Transverse colon (tissue), 4 donors: ENCODE measurements around the gene TOLLIP. TPM values are rescaled to one million over a fixed set of nuclear protein-coding genes. Genes with fewer than 3 reads are reported as not detected.

Experiments
- DNase-seq: peaks from one replicate; pipeline ENCODE4 v3.0.0-alpha.2; 2019
- H3K27ac ChIP-seq, 4 donors: fragments of 200-600 bp; sonication (generic); 2 replicates each; pipeline ENCODE4 v1.5.1; 2016 to 2018; ENCODE audit warnings: inconsistent platforms in 4 of 4
- H3K27me3 ChIP-seq: fragments of 200-600 bp; sonication (generic); 2 replicates; pipeline ENCODE4 v1.5.1; 2017; ENCODE audit warnings: inconsistent platforms
- H3K36me3 ChIP-seq, 4 donors: fragments of 200-600 bp; sonication (generic); 2 replicates each; pipeline ENCODE4 v1.5.1; 2017 to 2019; ENCODE audit warnings: inconsistent platforms in 4 of 4
- H3K4me1 ChIP-seq, 4 donors: fragments of 200-600 bp; sonication (generic); 2 replicates each; pipeline ENCODE4 v1.5.1; 2017 to 2020; ENCODE audit warnings: inconsistent platforms in 4 of 4
- H3K4me3 ChIP-seq, 4 donors: fragments of 200-600 bp; sonication (generic); 1 replicate in 1 of 4; 2 replicates in 3 of 4; pipeline versions ENCODE4 v1.5.1 to v1.6.1; 2017 to 2019; ENCODE audit warnings: inconsistent platforms in 4 of 4
- H3K9me3 ChIP-seq, 2 donors: fragments of 200-600 bp; sonication (generic); 2 replicates each; pipeline ENCODE4 v1.5.1; 2017 to 2019; ENCODE audit warnings: inconsistent platforms in 2 of 2
- EP300 ChIP-seq: sonication (generic); formaldehyde crosslinking; IDR thresholded peaks from one replicate; pipeline ENCODE4 v1.6.1; 2017; ENCODE audit warnings: antibody characterized with exemption, low read depth
- POLR2A ChIP-seq: fragments of 450-650 bp; IDR thresholded peaks from one replicate; pipeline ENCODE4 v1.6.1; 2016; ENCODE audit warnings: antibody characterized with exemption, mild to moderate bottlenecking, moderate library complexity
- POLR2AphosphoS5 ChIP-seq, 3 donors: sonication (generic); formaldehyde crosslinking; IDR thresholded peaks; one replicate each; pipeline ENCODE4 v1.6.1; 2016; ENCODE audit warnings: antibody characterized with exemption in 3 of 3
- WGBS, 2 donors: methylation state at CpG; one replicate each; pipeline ENCODE4 v1.1.5; 2018; ENCODE audit warnings: low coverage in 1 of 2; 5-methylcytosine and 5-hydroxymethylcytosine counted together
- in situ Hi-C, 4 donors: fragments of 200-750 bp; cut with MboI; loops; one replicate each; pipeline versions ENCODE4 v1.15.0 to v1.15.1; 2017; ENCODE audit warnings: low sequenced_read_pairs in 3 of 4, low pct_ligation_motif_present in 1 of 4, low pct_unique_long_range_greater_than_20kb in 1 of 4
- intact Hi-C: fragments of 100-400 bp; cut with DNase I; formaldehyde crosslinking; loops from one replicate; pipeline ENCODE4 v1.15.1; 2023; ENCODE audit warnings: low total_unique reads
- total RNA-seq, 4 donors: library from RNA; depleted of rRNA; stranded (reverse); fragments of >200 nt; gene quantifications; one replicate each; pipeline ENCODE4 v1.1.0, GENCODE V29; 2016
- TF ChIP-seq, protein P1 (sequence below), 5 experiments: fragments of 200-600 bp in 3 of 5; fragments of 450-650 bp in 2 of 5; sonication (generic) in 3 of 5; IDR thresholded peaks; 1 replicate in 2 of 5; 2 replicates in 3 of 5; pipeline ENCODE4 v1.5.1; 2016 to 2017; ENCODE audit warnings: antibody characterized with exemption in 5 of 5, inconsistent platforms in 3 of 5, mild to moderate bottlenecking in 2 of 5, moderate library complexity in 1 of 5

TOLLIP gene
- total RNA-seq, 4 donors from 2014 or later: 25.9 to 132 (median 50.4) TPM

DNA sequence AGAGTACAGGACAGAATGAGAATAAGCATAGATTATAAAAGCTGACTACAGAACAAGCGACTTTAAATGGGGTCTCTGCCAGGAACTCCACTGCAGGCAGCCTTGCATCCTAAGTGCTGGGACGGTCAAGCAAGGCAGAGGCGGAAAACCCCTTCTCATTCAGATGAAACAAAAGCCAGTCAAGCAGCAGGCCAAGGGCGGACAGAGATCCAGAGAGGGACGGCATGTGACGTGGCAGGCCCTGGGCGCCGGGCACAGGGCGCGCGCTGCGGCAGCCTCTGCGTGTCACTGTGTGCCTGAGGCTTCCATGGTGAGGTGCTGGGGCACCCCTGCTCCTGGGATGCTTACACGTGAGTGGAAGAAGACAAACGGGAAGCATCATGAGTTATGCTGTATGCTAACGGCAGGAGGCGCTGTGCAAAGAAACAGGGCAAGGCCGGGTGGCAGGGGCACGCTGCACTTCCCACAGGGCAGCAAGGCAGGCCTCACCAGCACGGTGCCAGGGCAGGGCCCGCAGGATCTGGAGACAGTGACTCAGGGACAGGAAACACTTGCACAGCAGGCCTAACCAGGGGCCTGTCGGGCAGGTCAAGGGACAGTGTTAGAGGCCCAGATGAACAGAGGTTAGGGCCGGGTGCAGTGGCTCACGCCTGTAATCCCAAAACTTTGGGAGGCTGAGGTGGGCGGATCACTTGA is 6.2 kb downstream of the TOLLIP start:
- intact Hi-C loops: loop anchor here (10.0 kb wide), 1 partner anchor 212 kb away; no protein-coding TSS in a partner anchor
- in situ Hi-C loops: no loop called here
- 79 to 86% methylated on average over 9 to 25 of the region's 25 CpGs for WGBS, 2 donors
- Histone ChIP-seq H3K36me3 (no peaks in the 10 kb centered on the region), H3K4me1 (peaks cover 46 to 88% (median 70%) of the 10 kb centered on the region in 4 donors), H3K27me3 (no peaks in the 10 kb centered on the region), H3K27ac (peak overlapping the region; percentile 67 to 74 (median 68)), H3K4me3 (no peak overlapping the region), H3K9me3 (no peaks in the 10 kb centered on the region)
- TF ChIP-seq, protein P1, sequence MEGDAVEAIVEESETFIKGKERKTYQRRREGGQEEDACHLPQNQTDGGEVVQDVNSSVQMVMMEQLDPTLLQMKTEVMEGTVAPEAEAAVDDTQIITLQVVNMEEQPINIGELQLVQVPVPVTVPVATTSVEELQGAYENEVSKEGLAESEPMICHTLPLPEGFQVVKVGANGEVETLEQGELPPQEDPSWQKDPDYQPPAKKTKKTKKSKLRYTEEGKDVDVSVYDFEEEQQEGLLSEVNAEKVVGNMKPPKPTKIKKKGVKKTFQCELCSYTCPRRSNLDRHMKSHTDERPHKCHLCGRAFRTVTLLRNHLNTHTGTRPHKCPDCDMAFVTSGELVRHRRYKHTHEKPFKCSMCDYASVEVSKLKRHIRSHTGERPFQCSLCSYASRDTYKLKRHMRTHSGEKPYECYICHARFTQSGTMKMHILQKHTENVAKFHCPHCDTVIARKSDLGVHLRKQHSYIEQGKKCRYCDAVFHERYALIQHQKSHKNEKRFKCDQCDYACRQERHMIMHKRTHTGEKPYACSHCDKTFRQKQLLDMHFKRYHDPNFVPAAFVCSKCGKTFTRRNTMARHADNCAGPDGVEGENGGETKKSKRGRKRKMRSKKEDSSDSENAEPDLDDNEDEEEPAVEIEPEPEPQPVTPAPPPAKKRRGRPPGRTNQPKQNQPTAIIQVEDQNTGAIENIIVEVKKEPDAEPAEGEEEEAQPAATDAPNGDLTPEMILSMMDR (IDR thresholded peaks at IDR 0.05): peak in 4 of 5 experiments; percentile 11 to 22 (median 16)
- no peak for TF ChIP-seq POLR2A
- DNase-seq: peak; percentile 49

DNA sequence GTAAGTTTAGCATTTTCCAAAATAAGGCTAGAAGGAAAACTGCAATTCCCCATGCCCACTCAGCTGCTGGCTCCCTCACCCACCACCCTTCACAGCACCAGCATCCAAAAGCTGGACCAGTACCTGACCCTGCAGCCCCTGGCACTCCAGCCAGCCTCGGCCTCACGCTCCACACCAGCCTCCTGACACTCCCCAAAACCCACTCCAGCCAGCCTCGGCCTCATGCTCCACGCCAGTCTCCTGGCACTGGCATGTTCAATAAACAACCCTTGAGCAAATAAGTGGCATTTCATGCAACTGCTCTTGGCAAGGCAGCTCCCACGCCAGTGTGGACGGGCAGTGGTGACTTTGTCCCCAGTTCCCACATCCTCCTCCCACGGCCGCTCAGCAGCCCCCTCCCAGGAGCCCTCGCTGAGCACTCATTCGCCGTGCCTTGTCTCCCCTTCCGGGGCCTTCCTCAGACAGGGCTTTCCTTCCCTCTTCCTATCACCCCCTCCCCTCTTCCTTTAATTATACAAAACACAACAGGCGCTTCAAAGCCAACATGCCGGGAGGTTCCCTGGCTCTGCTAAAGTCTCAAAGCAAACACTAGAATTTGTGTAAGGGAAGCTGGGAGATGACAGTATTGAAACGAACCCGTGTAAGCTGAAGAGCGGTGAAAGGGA is 6.8 kb downstream of the TOLLIP start:
- intact Hi-C loops: loop anchor here (10.0 kb wide), 1 partner anchor 212 kb away; no protein-coding TSS in a partner anchor
- WGBS, 2 donors: 40 to 54% methylated on average over 3 to 17 of the region's 17 CpGs
- Histone ChIP-seq H3K27me3 (no peaks in the 10 kb centered on the region), H3K4me3 (no peak overlapping the region), H3K27ac (no peak overlapping the region), H3K36me3 (no peaks in the 10 kb centered on the region), H3K9me3 (no peaks in the 10 kb centered on the region), H3K4me1 (peaks cover 48 to 88% (median 70%) of the 10 kb centered on the region in 4 donors)
- no peak for TF ChIP-seq POLR2A
- TF ChIP-seq POLR2AphosphoS5 (IDR thresholded peaks at IDR 0.05): no peak
- TF ChIP-seq, protein P1 (IDR thresholded peaks at IDR 0.05): no peak
- TF ChIP-seq EP300: no peak
- in situ Hi-C loops: no loop called here
- no peak for DNase-seq

DNA sequence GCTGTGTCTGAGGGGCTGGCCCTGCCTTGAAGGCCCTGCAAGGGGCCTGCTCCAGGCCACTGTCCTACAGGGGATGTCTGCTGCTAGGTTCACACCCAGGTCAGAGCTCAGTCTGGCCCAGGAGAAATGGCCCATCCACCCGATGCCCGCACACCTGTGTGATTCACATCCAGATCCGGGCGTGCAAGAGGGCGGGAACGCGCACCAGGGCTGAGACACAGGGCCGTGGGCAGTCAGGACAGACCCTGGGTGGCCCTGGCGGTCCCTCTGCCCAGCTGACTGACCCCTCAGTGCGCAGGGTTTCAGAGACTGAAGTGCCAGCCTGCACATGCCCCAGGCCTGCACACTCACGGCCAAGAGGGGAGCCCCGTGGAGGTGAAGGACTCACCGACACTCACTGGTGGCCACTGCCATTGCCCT is 7.4 kb downstream of the TOLLIP start:
- Histone ChIP-seq H3K4me1 (peaks cover 48 to 87% (median 68%) of the 10 kb centered on the region in 4 donors), H3K27ac (no peak overlapping the region), H3K4me3 (no peak overlapping the region), H3K9me3 (no peaks in the 10 kb centered on the region), H3K36me3 (no peaks in the 10 kb centered on the region), H3K27me3 (no peaks in the 10 kb centered on the region)
- TF ChIP-seq EP300 (no peak), POLR2A (no peak), POLR2AphosphoS5 (IDR thresholded peaks at IDR 0.05) (no peak)
- TF ChIP-seq, protein P1 (IDR thresholded peaks at IDR 0.05): no peak
- intact Hi-C loops (loop anchor here (10.0 kb wide), 1 partner anchor 213 kb away; no protein-coding TSS in a partner anchor), in situ Hi-C loops (no loop called here)
- WGBS, 2 donors: 83% methylated on average over 10 of the region's 13 CpGs; no CpG with 5 or more reads in 1 of the 2 donors
- DNase-seq: no peak

DNA sequence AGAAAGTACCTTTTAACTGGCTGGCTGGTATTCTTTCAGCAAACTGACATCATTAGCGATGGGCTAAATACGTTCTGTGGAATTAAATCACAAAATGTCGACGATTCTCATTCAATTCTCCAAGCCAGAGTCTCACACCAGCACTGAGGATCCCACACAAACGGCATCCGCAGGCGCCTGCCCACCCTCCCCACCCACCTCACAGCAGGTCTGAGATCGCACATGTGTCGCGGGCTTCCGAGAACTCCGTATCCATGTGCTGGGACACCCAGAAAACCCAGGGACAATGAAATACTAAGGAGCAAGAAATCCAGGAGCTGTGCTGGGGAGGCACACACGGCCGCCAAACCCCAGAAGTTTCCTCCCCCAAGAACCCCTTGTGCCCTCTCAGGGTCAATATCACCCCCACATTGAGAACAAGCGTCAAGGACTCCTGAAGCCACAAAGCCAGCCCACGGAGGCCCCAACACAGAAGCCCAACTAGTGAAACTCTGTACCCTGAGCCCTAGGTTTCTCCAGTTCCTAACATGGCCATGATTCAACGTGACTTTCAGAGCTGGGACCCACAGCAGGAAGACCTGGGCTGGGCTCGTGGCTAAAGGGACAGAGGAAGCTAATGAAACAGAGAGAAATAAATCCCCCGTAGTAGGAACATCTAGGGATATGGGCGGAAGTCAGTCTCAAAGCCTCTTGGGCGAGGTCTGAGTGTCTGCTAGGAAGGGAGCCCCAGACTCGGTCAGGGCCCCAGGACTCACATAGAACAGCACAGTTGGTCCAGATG is 8.0 kb downstream of the TOLLIP start:
- no peak overlapping the region for H3K4me3 ChIP-seq
- WGBS, 2 donors: 91 to 94% methylated on average over 7 to 22 of the region's 22 CpGs
- no peak overlapping the region for H3K27ac ChIP-seq
- intact Hi-C loops: loop anchor here (10.0 kb wide), 1 partner anchor 213 kb away; no protein-coding TSS in a partner anchor
- no peak for DNase-seq
- TF ChIP-seq, protein P1 (IDR thresholded peaks at IDR 0.05): no peak
- TF ChIP-seq POLR2AphosphoS5 (IDR thresholded peaks at IDR 0.05): no peak
- TF ChIP-seq EP300: no peak
- no peak for TF ChIP-seq POLR2A
- H3K27me3 ChIP-seq: no peaks in the 10 kb centered on the region
- H3K36me3 ChIP-seq: no peaks in the 10 kb centered on the region
- peaks cover 48 to 80% (median 63%) of the 10 kb centered on the region in 4 donors for H3K4me1 ChIP-seq
- in situ Hi-C loops: no loop called here
- H3K9me3 ChIP-seq: no peaks in the 10 kb centered on the region
